ENCODE measurements around the gene CCNB1IP1.
"Not testable (repeated sequence)": the region's sequence is repeated elsewhere in the genome, so short reads cannot be mapped to it uniquely, and the experiment has no call there.

CCNB1IP1 gene

GRCh38 chr14:20264361-20264760 lies 68.7 kb downstream of the CCNB1IP1 start:
- DNase-seq (ENCODE audit: low read depth), result not testable (repeated sequence)

GRCh38 chr14:20262642-20263128 lies 70.4 kb downstream of the CCNB1IP1 start:
- DNase-seq (ENCODE audit: low read depth), result peak; percentile 72
- H3K4me3 ChIP-seq (ENCODE audit: low read depth, low read length), result no peak overlapping the region

More at GRCh38 chr14:20264361-20264760, 68.7 kb downstream of the CCNB1IP1 start:
- not testable (repeated sequence) for H3K4me3 ChIP-seq (ENCODE audit: low read depth, low read length)
